ENCODE data around the gene SEC23B.
A peak's percentile ranks its signal among the peaks of the same experiment; 100 is the strongest.

Gene SEC23B

GRCh38 chr20:18587665-18588573, 80.2 kb downstream of the SEC23B start, which contains the start of gene DTD1:
TSS of gene DTD1 (plus strand) at chr20:18588054. CDS start at chr20:18588073, 19 bp downstream.
- DNase-seq (ENCODE audit: low spot score) = peak; percentile 96

- no peak for DNase-seq (ENCODE audit: low spot score)
These were observed 80.8 kb downstream of the SEC23B start for GRCh38 chr20:18588574-18588933.

- no peak for DNase-seq (ENCODE audit: low spot score)
These were observed 82.4 kb downstream of the SEC23B start for GRCh38 chr20:18589941-18590674.

- no peak for DNase-seq (ENCODE audit: low spot score)
These were observed 88.5 kb downstream of the SEC23B start for GRCh38 chr20:18596270-18596669.

DNA sequence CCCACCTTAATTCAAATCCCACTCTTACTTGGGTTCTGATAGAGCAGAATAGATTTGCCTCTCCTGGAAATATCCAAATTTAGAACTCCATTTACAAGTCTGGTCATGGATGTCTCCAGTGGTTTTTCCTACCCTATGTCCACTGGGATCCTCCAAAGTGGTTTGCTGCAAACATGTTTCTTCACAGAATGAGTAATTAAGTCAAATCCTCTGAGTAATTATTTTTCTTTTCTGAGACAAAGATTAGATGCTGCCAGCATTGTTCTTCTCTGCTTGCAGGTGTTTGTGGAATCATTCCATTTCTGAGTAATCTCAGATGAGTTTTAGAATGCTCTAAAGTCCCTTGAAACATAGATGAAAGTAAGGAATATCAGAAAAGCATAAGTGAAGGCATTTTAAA, 102.0 kb downstream of the SEC23B start:
- DNase-seq (ENCODE audit: low spot score) = no peak
